ENCODE data around the gene CST7.

DNA sequence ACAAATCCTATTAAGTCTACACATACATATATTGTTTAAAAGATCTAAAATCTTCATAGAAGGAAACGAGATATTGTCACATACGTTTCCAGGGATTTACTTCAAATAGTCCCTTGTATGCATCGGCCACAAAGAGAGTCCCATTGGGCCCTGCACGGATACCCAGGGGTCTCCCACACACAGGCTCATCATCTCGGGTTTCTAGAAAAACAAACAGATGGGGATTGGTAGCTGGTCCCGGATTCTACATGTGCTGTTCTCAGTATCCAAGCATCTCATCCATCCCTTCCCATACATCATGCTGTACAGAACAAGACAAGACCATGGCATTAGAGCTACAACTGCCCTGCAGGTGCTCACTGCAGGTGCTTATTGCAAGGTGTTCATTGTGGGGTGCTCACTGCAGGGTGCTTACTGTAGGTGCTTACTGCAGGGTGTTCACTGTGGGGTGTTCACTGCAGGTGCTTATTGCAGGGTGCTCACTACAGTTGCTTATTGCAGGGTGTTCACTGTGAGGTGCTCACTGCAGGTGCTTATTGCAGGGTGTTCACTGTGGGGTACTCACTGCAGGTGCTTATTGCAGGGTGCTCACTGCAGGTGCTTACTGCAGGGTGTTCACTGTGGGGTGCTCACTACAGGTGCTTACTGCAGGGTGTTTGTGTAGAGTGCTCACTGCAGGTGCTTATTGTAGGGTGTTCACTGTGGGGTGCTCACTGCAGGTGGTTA is 22.5 kb downstream of the CST7 start:
- TF ChIP-seq CHD2 (IDR thresholded peaks at IDR 0.05; ENCODE audit: low read depth, low read length): no peak
- TF ChIP-seq TMF1 (CRISPR knock-in tag; IDR thresholded peaks at IDR 0.05; ENCODE audit: low read depth): no peak

All from HepG2 (cell line).